HK-2 (cell line): Measurements from ENCODE around the gene ISG20L2.

Source experiments
- DNase-seq: peaks from one replicate; pipeline ENCODE4 v3.0.0-alpha.2; 2018; ENCODE audit not compliant: unreplicated experiment

Gene ISG20L2

DNA sequence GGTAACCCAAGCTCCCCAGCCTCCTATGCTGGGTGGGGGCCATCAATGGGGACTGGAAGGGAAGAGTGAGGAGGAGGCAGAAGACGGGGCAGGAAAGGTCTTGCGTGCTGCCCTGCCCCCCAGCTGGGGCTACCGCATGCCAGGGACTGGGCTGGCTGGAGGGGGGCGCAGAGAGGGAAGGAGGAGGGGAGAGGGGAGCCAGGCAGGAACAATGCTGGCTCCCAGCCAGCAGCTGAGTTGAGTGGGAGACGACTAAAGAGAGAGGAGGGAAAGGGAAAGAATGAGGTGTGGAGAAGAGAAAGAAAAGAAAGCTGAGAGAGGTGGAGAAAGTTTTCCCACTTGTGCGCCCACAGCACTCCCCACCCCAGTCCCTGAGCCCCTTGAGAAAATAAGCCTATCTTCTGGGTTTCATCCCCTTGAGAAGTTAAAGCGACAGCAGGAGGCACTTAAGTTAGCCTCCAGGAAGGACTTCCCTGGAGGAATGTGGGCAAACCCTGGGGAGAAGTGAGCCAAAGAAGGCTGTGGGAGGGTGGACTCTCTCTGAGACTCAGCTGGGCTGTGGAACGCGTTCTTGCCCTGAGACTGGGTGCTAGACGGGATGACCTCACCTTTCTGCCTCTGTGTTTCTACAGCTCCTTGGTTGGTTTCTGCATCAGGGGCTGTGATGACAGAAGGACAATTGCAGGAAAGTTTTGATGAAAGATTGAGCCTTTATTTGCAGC, 38.5 kb downstream of the ISG20L2 start:
- DNase-seq: no peak

DNA sequence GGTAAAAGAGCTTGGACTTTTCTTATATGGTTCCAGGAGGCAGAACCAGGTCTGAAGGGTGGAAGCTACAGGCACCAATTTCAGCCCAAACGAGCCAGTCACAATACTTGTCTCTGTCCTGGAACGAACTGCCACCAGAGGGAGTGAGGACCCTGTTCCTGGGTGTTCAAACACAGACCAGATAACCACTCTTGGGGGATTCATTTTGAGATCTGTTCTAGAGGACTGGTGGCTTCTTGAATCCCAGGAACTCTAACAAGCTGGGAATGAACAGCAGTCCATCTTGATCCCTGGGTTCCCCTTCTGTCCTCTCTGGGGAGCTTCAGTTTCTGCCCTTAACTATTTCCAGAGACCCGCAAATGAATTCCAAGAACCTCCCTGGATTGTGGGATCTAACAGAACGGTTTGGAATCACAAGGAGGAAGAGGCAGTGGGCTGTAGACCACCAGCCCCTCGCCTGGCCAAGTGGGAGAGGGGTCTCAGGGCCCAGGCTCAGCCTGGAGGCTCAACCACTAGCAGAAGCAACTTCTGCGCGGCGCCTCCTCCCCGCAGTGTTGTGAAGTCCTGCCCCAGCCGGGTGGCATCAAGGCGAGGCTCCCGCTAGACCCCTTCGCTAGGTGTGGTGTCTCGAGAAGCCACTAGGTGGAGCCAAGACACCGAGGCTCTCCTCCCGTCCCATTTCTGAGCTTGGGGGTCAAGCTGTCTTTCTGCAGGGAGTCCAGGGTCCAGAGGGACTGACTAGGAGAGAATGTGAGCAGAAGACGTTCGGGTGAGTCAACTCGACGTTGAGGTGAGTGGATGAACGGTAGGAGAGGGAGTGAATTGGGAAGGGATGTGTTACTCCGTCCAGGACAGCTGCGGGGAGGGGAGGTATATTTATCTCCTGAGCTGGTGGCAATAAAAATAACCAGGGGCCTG, 39.3 kb downstream of the ISG20L2 start:
- peak; percentile 88 for DNase-seq

DNA sequence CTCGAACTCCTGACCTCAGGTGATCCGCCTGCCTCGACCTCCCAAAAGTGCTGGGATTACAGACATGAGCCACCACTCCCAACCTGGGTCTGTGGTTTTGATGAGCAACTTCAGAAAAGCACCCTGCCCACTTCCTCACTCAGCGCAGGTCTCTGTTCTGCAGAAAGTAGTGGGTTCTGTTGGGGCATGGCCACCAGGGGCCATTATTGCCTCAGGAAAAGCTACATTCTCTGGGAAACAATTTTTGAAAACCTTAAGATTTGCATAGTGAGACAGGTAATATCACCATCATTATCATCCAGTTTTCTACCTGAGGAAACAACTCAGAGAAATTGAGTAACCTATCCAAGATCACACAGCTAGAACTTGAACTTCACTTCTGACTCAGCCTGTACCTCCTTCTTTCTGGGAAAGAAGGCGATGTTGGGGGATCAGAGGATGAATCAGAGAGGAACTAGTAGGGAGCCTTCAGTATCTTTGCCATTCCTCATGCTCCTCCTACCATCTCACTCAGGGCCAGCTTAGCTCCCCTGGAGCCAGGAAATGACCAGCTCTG, 44.3 kb downstream of the ISG20L2 start:
- no peak for DNase-seq

- no peak for DNase-seq
These were observed 46.2 kb downstream of the ISG20L2 start for GRCh38 chr1:156682166-156682890.

DNA sequence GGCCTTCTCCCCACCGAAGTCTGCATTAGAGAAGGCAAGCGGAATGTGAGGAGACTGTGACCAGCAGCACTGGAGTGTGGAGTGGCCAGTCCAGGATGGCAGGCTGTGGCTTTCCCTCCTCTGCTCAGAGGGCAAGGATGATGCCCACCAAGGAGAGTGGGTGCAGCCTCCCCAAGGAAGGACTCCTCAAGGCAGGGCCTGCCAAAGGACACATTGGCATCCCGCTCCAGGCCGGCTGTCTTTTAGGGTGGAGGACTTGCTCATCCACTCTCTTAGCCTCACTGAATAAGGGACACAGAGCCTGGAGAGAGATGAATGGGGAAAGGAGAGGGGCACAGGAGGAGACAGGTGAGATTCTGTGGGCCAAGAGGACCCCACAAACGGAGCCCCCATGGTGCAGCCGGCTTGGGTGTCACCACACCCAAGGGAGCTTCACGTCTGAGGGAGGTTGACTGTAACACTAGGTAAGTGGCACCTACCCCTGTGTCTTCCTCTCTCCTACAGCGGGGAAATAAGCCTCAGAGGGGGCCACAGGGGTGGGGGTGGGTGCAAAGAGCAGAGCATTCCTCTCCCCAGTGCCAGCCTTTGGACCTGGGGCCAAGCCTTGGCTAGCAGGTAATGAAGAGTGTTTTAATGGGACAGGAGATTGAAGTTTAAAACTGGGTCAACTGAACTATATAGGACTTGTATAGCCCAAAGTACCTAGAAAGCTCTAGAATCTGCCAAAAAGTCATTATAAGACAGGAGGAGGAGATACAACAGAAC, 47.2 kb downstream of the ISG20L2 start:
- DNase-seq: no peak

DNA sequence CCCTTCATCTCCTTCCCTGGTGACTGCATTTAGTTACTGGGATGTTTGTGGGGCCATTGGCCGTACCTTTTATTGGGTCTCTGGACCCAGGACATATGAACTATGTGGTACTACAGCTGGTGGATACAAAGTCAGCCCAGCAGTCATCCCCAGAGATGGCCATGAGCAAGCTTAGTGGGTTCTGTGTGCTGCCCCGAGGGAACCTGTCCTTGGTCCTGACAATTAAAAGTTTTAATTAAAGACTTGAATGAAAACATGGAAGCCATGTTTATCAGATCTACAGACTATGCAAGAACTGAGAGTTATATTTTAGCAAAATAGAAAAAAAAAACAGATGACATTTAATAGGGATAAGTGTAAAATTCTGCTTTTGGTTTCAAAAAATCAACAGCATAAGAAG, 48.5 kb downstream of the ISG20L2 start:
- DNase-seq: no peak

- peak; percentile 64 for DNase-seq
These were observed 50.7 kb downstream of the ISG20L2 start for GRCh38 chr1:156677616-156678596.

GRCh38 chr1:156676820-156677615, 51.5 kb downstream of the ISG20L2 start, which contains the start of gene NES:
Gene NES (minus strand): TSS chr1:156677407. CDS start chr1:156677264, 143 bp downstream.
- DNase-seq: peak; percentile 79

DNA sequence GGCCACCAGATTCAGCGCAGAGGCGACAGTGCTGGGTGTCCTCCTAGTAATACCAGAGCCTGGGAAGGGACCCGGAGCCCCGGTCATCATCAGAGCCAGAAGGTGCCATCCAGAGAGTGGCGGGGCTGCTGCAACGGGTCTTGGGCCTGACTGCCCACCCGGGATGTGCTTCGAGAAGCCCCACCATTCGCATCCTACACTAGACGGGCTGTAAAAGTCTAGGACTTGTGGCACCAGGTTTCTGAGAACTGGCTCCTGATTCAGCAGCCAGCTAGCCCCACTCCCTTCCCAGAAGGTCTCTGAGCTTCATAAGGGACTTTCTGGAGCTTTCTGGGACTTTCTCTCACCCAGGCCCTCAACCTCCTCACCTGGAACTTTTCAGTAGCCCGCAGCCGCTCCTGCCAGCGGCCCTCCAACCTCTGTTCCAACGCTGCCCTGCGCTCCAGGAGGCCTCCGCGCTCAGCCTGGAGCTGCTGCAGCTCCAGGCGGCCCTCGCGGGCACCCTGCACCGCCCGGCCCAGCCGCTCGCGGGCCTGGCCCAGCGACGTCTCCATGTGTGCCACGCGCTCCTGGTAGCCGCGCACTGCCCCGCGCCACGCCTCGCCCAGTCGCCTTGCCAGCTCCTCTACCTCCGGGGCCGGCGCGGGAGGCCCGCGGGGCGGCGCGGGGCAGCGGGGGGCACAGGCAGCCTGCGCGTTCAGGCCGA, 52.3 kb downstream of the ISG20L2 start:
- DNase-seq: no peak

GRCh38 chr1:156675210-156676113, 53.1 kb downstream of the ISG20L2 start:
- DNase-seq: no peak

GRCh38 chr1:156673387-156674121, 55.0 kb downstream of the ISG20L2 start:
- DNase-seq: no peak
